Activated CD8-positive, alpha-beta memory T cell treated with anti-CD3 and anti-CD28 coated beads, Interleukin-2, amount 50 U/mL, for 1 hour (primary cell): Measurements from ENCODE around the gene H3-3A.

ENCODE experiments used
- DNase-seq: peaks from one replicate; pipeline ENCODE4 v3.0.0-alpha.2; 2020; ENCODE audit errors: extremely low read depth

H3-3A gene

DNA sequence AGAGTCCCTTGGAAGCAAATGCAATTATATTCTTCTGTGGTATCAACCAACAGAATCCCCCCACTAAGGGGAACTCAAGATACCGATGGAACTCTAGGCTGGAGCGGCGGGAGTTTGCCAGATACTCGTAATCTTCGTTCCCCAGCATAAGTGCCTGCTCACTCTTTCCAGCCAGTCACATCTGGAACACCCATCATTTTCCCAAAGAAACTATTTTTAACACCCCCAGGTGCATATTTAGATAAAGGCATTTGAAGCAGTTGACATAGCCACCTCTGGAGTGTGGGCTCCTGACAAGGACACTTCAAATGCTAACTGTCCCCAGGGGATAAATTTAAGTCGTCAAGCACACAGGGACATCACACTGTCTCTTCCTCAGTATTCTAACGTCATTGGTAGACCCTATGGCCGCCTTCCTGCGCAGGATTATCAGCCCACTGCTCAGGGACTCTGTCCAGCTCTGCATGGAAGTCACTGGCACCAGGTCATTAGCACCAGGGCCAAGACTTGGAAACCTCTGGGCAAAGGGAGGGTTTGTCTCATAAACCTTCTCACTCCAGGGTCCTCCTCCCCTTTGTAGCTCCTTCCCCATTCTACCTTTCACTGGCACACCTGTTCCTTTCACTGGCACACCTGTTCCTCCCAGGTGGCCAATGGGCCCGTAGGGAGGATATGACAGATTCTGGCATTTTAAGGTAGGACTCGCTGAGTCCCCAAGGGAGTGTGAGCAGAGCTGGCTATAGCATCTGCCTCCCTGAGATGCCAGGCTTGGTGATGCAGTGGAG is 48.8 kb downstream of the H3-3A start:
- no peak for DNase-seq

DNA sequence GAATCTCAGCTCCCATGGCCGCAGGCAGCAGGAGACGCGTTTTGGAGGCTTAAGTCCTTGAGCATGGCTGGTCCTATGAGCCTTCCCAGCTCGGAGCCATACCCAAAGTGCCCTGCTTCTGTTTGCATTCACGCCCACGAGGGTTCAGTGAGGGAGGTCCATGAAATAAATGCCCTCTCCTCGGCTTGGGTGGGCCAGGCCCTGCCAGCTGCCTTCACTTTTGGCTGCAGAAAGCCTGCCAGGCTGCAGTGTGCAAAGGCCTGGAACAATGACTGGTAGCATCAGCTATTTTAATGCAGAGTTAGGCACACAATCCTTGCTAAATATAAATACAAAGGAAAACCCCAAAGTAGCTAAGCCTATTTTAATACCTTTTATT is 49.4 kb downstream of the H3-3A start:
- DNase-seq = no peak

DNA sequence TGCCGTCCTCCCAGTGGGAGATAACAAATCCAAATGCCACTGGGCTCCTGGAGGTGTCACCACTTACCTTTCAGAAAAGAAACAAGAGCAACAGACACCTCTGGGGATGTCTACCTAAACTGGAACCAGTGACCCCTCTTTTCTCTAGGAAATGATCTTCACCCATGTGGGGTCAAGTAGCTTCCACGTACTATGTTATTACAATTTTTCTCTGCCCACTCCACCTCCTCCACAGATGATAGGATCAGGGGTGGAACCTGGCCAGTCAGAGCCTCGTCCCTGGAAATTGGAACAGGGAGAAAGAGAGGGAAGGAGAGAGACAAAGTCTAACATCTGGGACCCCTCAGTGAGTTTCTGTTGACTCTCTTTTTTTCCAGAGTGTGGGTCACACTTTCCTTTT is 50.1 kb downstream of the H3-3A start:
- no peak for DNase-seq

DNA sequence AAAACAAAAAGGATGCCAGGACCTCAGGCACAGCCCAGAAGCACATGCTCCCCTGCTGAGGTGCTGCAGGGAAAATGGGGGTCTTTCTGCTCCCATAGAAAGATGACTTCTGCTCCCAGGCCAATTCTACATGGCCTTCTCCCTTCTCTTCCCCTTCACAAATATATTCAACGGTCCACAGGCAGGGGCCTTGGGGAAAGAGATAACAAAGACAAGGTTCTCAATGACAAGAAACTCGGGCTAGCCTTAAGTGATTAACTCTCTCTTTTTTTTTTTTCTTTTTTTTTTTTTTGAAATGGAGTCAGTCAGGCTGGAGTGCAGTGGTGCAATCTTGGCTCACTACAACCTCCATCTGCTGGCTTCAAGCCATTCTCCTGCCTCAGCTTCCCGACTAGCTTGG is 54.2 kb downstream of the H3-3A start:
- DNase-seq = no peak

GRCh38 chr1:226117330-226117729 is 54.8 kb downstream of the H3-3A start:
- DNase-seq = no peak

DNA sequence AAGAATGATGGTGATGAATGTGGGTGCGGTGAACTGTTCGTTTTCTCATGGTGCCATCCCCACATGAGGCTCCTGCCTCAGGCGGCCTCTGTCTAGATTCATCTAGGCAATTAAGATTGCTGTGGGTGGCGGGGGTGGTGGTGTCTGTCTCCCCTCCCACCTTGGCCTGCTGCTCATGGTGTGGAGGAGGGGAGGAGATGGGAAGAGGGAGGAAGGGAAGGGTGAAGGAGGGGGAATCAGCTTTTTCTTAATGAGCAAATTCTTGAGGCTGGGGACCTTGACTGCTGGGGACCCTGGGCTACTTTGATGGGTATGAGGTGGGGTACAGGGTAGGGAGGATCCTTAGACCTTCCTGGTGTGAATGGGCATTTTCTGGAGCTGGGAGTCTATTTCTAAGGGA is 55.8 kb downstream of the H3-3A start:
- DNase-seq = no peak

DNA sequence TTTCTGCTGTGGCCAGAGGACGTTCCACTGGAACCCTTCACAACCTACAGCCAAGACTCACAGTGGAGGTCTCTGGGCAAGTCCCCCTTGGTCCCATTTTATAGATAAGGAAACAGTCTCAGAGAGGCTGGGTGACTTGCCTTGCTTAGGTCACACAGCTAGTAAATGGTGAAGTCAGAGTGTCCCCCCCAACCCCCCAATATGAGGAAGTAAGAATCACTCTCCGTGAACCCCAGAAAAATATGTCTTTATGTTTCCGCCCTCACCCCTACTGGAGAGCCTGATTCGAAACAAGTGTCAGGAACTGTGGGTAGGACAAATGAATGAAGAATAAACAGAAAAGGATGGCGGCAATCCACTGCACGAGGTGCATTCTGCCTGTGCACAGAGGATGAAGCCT is 56.7 kb downstream of the H3-3A start:
- no peak for DNase-seq

GRCh38 chr1:226120398-226120797 is 57.9 kb downstream of the H3-3A start:
- no peak for DNase-seq

DNA sequence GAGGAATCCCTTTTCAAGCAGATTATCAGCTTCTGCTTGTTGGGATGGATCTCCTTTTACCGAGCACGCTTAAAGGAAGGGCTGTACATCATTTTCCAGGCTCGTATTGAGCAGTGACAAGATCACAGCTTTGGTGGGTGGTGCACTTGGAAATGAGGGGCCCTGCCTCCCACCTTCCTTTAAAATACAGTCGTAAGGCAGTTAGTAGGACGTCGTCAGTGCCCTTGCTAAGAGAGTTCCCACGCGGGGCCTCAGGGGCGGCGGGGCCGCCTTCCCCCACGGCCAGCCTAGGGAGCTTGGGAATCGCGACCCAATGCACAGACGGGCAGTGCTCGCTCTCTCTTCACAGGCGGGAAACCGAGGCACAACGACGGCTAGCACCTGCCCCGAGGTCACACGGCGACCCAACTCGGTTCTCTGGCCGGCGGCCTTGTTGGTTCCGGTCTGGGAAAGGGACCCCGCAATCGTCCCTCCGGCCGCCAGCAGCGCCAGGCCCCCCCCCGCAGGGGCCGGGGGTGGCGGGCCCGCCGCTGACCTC is 58.6 kb downstream of the H3-3A start:
- no peak for DNase-seq
